Muscle of back (tissue), 11 donors: ENCODE data around the gene CFAP74. TPM values are rescaled to one million over a fixed set of nuclear protein-coding genes. Genes with fewer than 3 reads are reported as not detected.

Experiments
- DNase-seq, 3 donors: peaks; one replicate each; pipeline versions ENCODE4 v3.0.0 to v3.0.0-alpha.2; 2013
- polyA plus RNA-seq, 10 donors: library from polyadenylated mRNA; unstranded; fragments of 120-200 nt; gene quantifications; one replicate each; pipeline ENCODE4 v1.2.1, GENCODE V29; 2013; ENCODE audit not compliant: insufficient read length in 10 of 10

The CFAP74 gene
- polyA plus RNA-seq, 10 donors = 0.05 to 0.36 (median 0.15) TPM; not detected in 1

GRCh38 chr1:1917995-1918900 lies 85.3 kb downstream of the CFAP74 start:
- DNase-seq = no peak

GRCh38 chr1:1917304-1917976 lies 86.1 kb downstream of the CFAP74 start:
- no peak for DNase-seq

DNA sequence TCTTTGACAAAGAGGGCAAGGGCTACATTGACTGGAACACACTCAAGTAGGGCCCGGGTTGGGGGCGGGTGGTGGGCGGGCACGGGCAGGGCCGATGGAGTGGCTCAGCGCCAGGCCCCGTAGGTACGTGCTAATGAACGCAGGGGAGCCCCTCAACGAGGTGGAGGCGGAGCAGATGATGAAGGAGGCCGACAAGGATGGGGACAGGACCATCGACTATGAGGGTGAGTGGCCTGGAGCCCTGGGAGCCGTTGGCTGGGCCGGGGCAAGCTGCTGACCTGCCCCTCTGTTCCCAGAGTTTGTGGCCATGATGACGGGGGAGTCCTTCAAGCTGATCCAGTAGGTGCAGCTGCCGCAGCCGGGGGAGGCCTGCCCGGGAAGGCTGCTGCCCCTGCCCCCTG lies 86.7 kb downstream of the CFAP74 start:
- no peak for DNase-seq

DNA sequence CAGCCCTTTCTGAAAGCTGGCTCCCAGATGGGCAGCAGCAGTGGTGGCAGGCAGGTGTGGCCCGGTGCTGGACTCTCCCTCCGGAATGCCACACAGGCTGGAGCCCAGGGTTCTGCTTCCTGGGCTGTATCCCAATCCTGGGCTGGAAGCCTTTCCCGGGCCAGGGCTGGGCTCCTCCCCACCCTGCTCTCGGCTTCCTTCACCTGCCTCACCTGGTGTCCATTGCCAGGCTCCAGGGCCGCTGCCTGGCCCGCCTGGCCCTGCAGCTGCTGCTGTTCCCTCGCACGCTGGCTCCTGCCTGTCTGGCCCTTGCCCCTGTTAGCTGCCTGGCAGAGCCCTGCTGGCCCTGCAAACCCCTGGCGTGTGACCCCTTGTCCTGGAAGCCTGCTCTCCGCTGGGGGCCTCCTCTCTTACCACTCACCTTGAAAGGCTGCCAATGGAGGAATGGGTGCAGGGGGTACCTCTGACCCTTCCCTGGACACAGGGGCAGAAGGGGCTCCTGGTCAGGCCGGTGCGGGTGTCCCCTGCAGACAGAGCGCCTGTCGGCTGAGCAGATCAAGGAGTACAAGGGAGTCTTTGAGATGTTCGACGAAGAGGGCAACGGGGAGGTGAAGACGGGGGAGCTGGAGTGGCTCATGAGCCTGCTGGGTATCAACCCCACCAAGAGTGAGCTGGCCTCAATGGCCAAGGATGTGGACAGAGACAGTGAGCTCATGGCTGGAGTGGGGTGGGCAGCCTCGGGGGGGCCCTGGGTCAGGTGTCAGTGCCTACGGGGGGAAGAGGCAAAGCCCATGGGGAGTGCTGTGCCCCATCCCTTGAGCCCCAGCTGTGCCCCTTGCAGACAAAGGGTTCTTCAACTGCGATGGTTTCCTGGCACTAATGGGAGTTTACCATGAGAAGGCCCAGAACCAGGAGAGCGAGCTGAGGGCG lies 87.4 kb downstream of the CFAP74 start:
- DNase-seq = no peak

GRCh38 chr1:1914971-1915692 lies 88.5 kb downstream of the CFAP74 start, which contains the start of gene CALML6:
CALML6 (plus strand) TSS chr1:1915260; CDS start chr1:1915281, 21 bp downstream.
- DNase-seq = peak in 1 of 3 donors; percentile 41

DNA sequence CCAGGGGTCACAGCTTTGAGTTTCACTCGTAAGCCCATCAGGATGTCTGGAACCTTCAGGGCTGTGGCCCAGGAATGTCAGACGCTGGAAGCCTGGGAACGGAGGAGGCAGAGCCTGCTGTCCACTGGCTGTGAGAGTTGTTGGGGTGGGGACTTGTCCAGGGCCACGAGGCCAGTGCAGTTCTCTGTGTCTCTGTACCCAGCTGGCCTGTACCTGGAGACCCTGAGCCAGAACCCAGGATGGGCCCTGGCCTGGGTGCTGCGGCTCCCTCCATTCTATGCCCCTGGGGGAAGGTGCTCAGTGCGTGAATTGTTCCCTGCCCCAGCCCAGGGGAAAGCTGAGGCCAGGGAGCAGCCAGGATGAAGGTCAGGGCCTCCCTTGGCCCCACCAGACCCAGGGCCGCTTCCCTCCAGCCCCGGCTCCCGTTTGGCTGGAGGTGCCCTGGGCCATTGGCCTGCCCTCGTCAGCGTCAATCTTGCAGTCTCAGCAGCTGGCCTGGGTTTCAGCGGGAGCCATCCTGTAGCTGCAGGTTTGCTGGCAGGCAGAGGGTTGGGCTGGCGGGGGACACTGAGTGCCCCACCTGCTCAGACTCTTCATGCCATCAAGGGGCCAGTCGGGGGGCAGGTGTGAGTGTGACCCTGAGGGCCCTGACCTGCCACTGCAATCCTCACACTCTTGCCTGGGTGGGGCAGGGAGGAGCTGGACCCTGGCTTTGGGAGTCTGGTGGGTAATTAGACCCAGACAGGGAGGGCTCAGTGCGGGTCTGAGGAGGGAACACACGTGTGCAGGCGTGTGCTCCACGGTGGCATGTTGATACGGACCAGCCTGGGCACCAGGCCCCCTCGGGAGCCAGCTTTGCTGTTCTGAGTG lies 89.2 kb downstream of the CFAP74 start:
- peak in 1 of 3 donors; percentile 59 for DNase-seq

DNA sequence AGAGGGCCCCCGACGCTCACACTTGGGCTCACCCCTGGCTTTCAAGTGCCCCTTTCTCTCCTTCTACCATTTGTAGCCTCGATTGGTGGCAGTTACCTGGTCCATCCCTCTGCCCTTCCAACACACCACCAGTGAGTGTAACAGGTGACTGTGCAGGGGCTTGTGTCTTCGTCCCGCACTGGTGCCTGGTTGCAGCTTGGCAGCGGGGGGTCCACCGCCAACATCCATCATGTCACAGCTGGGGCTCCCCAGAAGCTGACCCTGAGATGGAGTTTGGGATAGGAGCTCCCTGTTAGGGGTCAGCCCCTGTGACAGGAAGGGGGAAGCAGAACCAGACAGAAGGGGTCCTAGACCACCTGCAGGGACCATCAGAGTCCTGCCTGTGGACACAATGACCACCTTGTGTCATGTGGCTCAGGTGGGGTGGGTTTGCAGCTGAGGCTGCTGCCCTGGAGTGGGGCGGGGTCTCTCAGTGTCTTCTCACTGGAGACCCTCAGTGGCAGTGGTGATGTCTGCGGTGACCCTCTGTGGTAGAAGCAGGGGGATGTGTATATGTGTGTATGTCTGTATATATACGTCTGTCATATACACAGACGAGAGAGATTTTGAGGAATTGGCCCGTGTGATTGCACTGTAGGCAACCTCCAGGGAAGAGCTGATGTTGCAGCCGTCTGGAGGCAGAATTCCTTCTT lies 92.1 kb downstream of the CFAP74 start:
- no peak for DNase-seq

- no peak for DNase-seq
Measured at GRCh38 chr1:1910651-1911331, 92.8 kb downstream of the CFAP74 start.

GRCh38 chr1:1910033-1910465 lies 93.5 kb downstream of the CFAP74 start:
- no peak for DNase-seq

- DNase-seq = no peak
Measured at GRCh38 chr1:1908506-1908791, 95.1 kb downstream of the CFAP74 start.

GRCh38 chr1:1907098-1907736 lies 96.4 kb downstream of the CFAP74 start:
- DNase-seq = no peak

GRCh38 chr1:1906185-1907097 lies 97.1 kb downstream of the CFAP74 start:
- DNase-seq = peak; percentile 69 to 89 (median 86)

DNA sequence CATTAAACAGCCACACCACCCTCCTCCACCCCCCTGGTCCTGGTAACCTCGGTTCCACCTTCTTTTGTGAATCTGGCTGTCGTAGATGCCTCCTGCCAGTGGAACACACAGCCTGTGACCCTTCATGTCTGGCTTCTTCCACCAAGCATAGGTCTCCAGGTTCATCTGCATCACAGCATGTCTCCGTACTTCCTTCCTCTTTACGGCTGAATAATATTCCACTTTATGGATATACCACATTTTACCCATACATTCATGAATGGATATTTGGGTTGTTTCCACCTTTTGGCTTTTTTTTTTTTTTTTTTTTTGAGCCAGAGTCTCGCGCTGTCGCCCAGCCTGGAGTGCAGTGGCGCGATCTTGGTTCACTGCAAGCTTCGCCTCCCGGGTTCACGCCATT lies 100.4 kb downstream of the CFAP74 start:
- no peak for DNase-seq

DNA sequence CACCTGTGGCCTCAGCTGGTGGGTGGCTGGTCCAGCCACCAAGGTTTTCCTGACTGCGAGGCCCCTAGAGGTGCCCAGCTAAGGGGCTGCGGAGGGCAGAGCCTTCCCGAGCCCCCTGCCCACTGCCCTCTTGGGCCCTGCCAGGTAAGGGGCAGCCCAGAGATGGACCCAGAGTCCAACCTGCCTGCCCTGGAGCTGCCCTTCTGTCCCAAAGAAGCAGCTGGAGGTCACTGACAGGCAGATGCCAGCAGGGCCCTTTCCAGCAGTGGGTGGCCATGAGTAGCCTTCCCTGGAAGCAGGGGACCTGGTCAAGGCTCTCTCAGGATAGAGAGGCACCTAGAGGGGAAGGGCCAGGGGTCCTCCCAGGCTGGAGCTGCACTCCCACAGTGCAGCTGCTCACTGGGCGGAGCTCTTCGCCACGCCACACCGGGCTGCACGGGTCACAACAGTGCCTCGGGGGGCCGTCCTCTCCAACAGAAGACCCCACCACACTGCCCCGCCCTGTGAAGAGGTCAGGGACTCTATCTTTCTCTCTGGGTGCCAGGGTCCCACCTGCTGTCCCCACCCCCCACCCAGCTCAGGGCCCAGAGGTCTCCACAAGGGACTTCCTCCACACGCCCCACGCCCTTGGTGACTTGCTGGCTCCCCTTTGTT lies 101.8 kb downstream of the CFAP74 start:
- no peak for DNase-seq

DNA sequence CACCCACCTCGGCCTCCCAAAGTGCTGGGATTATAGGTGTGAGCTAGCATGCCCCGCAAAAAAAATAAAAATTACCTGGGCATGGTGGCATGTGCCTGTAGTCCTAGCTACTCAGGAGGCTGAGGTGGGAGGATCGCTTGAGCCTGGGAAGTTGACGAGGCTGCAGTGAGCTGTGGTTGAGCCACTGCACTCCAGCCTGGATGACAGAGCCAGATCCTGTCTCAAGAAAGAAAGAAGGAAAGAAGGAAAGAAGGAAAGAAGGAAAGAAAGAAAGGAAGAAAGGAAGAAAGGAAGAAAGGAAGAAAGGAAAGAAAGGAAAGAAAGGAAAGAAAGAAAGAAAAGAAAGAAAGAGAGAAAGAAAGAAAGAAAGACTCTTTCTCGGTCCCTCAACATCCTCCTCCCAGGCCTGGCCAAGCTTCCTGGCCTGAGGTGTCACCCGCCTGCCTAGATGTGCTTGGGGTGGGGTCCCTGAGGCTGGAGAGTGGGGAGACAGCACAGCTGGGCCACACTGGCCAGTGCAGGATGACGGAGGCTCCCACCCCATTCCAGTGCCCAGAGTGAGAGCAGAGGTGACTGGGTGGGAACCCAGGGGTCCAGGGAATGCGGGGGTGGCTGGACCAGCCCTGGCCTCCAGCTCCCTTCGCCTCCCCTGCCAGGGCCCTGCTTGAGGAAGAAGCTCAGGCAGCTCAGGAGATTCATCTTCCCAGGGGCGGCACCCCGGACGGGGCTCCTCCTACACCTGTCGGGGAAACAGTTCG lies 102.5 kb downstream of the CFAP74 start:
- no peak for DNase-seq

DNA sequence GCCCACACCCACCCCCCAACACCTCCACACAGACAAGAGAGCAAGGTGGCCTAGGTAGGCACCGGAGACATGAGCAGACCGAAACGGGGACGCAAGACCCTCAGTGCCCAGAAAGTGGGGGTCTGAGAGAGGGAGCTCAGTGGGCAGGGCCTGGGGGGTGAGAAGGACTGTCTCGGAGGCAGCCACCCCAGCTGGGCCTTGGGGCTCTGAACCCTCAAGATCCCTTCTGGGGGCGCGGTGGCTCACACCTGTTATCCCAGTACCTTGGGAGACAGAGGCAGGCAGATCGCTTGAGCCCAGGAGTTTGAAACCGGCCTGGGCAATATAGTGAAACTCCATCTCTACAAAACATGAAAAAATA lies 103.6 kb downstream of the CFAP74 start:
- DNase-seq = no peak
